Naive thymus-derived CD4-positive, alpha-beta T cell (primary cell): ENCODE results near the gene CDH13. TPM values are rescaled to one million over a fixed set of nuclear protein-coding genes. Genes with fewer than 3 reads are reported as not detected.

Source experiments
- ATAC-seq: fragments of 150-1000 bp; cut with Tn5 transposase; 2 replicates; pipeline ENCODE4 v1.10.0; 2021; ENCODE audit warnings: mild to moderate bottlenecking, moderate library complexity
- CTCF ChIA-PET: fragments of 350-600 bp; sonication (Branson Sonifier 250); formaldehyde crosslinking; loops from one replicate; lab custom pipeline; 2021; ENCODE audit warnings: antibody characterized with exemption; lab: Charles Lee
- POLR2A ChIA-PET: fragments of 350-600 bp; sonication (Branson Sonifier 250); formaldehyde crosslinking; loops from one replicate; lab custom pipeline; 2021; ENCODE audit warnings: antibody characterized with exemption, inconsistent platforms; lab: Charles Lee
- DNase-seq, 9 donors: peaks; one replicate each; pipeline versions ENCODE4 v3.0.0 to v3.0.0-alpha.2; 2020 to 2022; ENCODE audit warnings: mixed read lengths in 1 of 9
- H3K27ac ChIP-seq: one replicate; pipeline ENCODE4 v1.7.0; 2013; ENCODE audit warnings: mild to moderate bottlenecking, low read depth, low read length, moderate library complexity
- H3K27me3 ChIP-seq, 2 donors: one replicate each; pipeline ENCODE4 v1.7.0; 2013; ENCODE audit warnings: low read length in 2 of 2, mild to moderate bottlenecking in 2 of 2, moderate library complexity in 2 of 2; ENCODE audit not compliant: control insufficient read depth in 2 of 2, insufficient read depth in 2 of 2
- H3K36me3 ChIP-seq, 3 experiments: 1 replicate in 2 of 3; 2 replicates in 1 of 3; pipeline ENCODE4 v1.7.0; 2013; ENCODE audit warnings: low read length in 3 of 3, mild to moderate bottlenecking in 3 of 3, moderate library complexity in 1 of 3; ENCODE audit not compliant: insufficient read depth in 3 of 3, control insufficient read depth in 2 of 3
- H3K4me1 ChIP-seq, 2 donors: one replicate each; pipeline ENCODE4 v1.7.0; 2013; ENCODE audit warnings: low read length in 2 of 2, mild to moderate bottlenecking in 2 of 2, moderate library complexity in 1 of 2; ENCODE audit not compliant: control insufficient read depth in 2 of 2, insufficient read depth in 2 of 2
- H3K4me3 ChIP-seq: 2 replicates; pipeline ENCODE4 v1.7.0; 2013; ENCODE audit warnings: mild to moderate bottlenecking, low read length
- H3K9me3 ChIP-seq, 3 experiments: 1 replicate in 2 of 3; 2 replicates in 1 of 3; pipeline ENCODE4 v1.7.0; 2013; ENCODE audit warnings: low read length in 3 of 3; ENCODE audit not compliant: control insufficient read depth in 2 of 3
- H3K27ac Mint-ChIP-seq, 9 donors: one replicate each; pipeline ENCODE4 v1.8.0; 2020 to 2022; ENCODE audit warnings: mixed read lengths in 9 of 9, mild to moderate bottlenecking in 8 of 9, moderate library complexity in 5 of 9, inconsistent platforms in 2 of 9
- H3K27me3 Mint-ChIP-seq, 5 donors: one replicate each; pipeline ENCODE4 v1.8.0; 2021 to 2022; ENCODE audit warnings: mixed read lengths in 5 of 5, mild to moderate bottlenecking in 1 of 5
- H3K36me3 Mint-ChIP-seq, 5 donors: one replicate each; pipeline ENCODE4 v1.8.0; 2020 to 2022; ENCODE audit warnings: mixed read lengths in 5 of 5, mild to moderate bottlenecking in 3 of 5, inconsistent platforms in 1 of 5
- H3K4me1 Mint-ChIP-seq, 7 donors: one replicate each; pipeline ENCODE4 v1.8.0; 2020 to 2022; ENCODE audit warnings: mixed read lengths in 7 of 7, mild to moderate bottlenecking in 3 of 7, inconsistent platforms in 1 of 7
- H3K4me3 Mint-ChIP-seq, 10 donors: one replicate each; pipeline ENCODE4 v1.8.0; 2020 to 2022; ENCODE audit warnings: mild to moderate bottlenecking in 10 of 10, mixed read lengths in 10 of 10, moderate library complexity in 6 of 10, inconsistent platforms in 2 of 10
- H3K9me3 Mint-ChIP-seq, 11 donors: one replicate each; pipeline ENCODE4 v1.8.0; 2020 to 2022; ENCODE audit warnings: mixed read lengths in 11 of 11, mild to moderate bottlenecking in 4 of 11, inconsistent platforms in 1 of 11, moderate library complexity in 1 of 11
- intact Hi-C, 2 donors: fragments of 100-400 bp; cut with micrococcal nuclease; formaldehyde crosslinking; loops; one replicate each; pipeline ENCODE4 v1.15.1; 2023
- polyA plus RNA-seq, 2 donors: library from polyadenylated mRNA; unstranded; fragments of 300-500 nt; fragmentation: Illumina TruSeq; gene quantifications; one replicate each; pipeline ENCODE4 v1.2.3, GENCODE V29; 2021
- total RNA-seq, 6 experiments: library from RNA in 5 of 6; stranded (reverse) in 5 of 6; gene quantifications; 1 replicate in 5 of 6; 2 replicates in 1 of 6; pipeline ENCODE4 v1.2.3 and lab custom pipeline; 2021 to 2026

Gene CDH13
- total and polyA plus RNA-seq, 7 experiments from 2014 or later = not detected

DNA sequence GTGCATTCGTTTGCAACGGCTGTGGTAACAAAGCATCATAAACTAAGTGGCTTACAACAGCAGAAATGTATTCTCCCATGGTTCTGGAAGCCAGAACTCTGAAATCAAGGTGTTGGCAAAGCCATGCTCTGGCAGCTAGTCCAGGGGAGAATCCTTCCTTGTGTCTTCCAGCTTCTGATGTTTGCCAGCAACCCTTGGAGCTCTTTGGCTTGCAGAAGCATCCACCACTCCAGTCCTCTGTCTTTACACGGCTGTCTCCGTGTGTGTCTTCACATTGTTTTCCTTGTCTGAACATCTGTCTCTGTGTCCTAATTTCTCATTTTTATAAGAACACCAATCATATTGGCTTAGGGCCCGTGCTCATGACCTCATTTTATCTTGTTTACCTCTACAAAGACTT, 915.7 kb downstream of the CDH13 start:
- intact Hi-C loops = no loop called here
- H3K27me3 ChIP-seq = no peaks in the 10 kb centered on the region
- H3K36me3 ChIP-seq = no peaks in the 10 kb centered on the region
- DNase-seq (no peak), ATAC-seq (no peak)
- H3K4me1 ChIP-seq = no peaks in the 10 kb centered on the region
- Mint-ChIP-seq H3K9me3 (peaks cover 0 to 18% (median 4%) of the 10 kb centered on the region in 11 donors), H3K27ac (no peak overlapping the region), H3K4me1 (no peaks in the 10 kb centered on the region), H3K36me3 (no peaks in the 10 kb centered on the region), H3K4me3 (no peak overlapping the region), H3K27me3 (peaks cover 0 to 6% (median under 1%) of the 10 kb centered on the region in 5 donors)
- H3K4me3 ChIP-seq = no peak overlapping the region
- CTCF ChIA-PET = no interaction called here
- peaks cover 0 to 3% (median 0%) of the 10 kb centered on the region in 3 experiments for H3K9me3 ChIP-seq
- H3K27ac ChIP-seq = no peak overlapping the region
- POLR2A ChIA-PET = no interaction called here

GRCh38 chr16:83549316-83550182, 922.8 kb downstream of the CDH13 start:
- H3K4me1 Mint-ChIP-seq = no peaks in the 10 kb centered on the region
- H3K9me3 Mint-ChIP-seq = peaks cover 0 to 15% (median 10%) of the 10 kb centered on the region in 11 donors
- H3K27ac Mint-ChIP-seq = no peak overlapping the region
- ChIA-PET CTCF (no interaction called here), POLR2A (no interaction called here)
- intact Hi-C loops = no loop called here
- no peaks in the 10 kb centered on the region for H3K36me3 ChIP-seq
- no peak overlapping the region for H3K4me3 Mint-ChIP-seq
- H3K4me3 ChIP-seq = no peak overlapping the region
- peaks cover 0 to 9% (median 0%) of the 10 kb centered on the region in 3 experiments for H3K9me3 ChIP-seq
- no peak overlapping the region for H3K27ac ChIP-seq
- H3K27me3 ChIP-seq = no peaks in the 10 kb centered on the region
- DNase-seq (no peak), ATAC-seq (no peak)
- H3K27me3 Mint-ChIP-seq = peaks cover 0 to 5% (median 0%) of the 10 kb centered on the region in 5 donors
- peaks cover 0 to 3% (median 0%) of the 10 kb centered on the region in 5 donors for H3K36me3 Mint-ChIP-seq
- no peaks in the 10 kb centered on the region for H3K4me1 ChIP-seq

GRCh38 chr16:83550183-83550569, 923.4 kb downstream of the CDH13 start:
- H3K27me3 ChIP-seq = no peaks in the 10 kb centered on the region
- ChIA-PET POLR2A (no interaction called here), CTCF (no interaction called here)
- peaks cover 0 to 5% (median 0%) of the 10 kb centered on the region in 5 donors for H3K27me3 Mint-ChIP-seq
- no peak overlapping the region for H3K27ac Mint-ChIP-seq
- H3K36me3 ChIP-seq = no peaks in the 10 kb centered on the region
- peaks cover 0 to 15% (median 10%) of the 10 kb centered on the region in 11 donors for H3K9me3 Mint-ChIP-seq
- H3K36me3 Mint-ChIP-seq = peaks cover 0 to 3% (median 0%) of the 10 kb centered on the region in 5 donors
- peaks cover 0 to 9% (median 0%) of the 10 kb centered on the region in 3 experiments for H3K9me3 ChIP-seq
- intact Hi-C loops = no loop called here
- ATAC-seq = no peak
- H3K4me1 Mint-ChIP-seq = no peaks in the 10 kb centered on the region
- H3K4me1 ChIP-seq = no peaks in the 10 kb centered on the region
- H3K27ac ChIP-seq = no peak overlapping the region
- H3K4me3 Mint-ChIP-seq = no peak overlapping the region
- no peak overlapping the region for H3K4me3 ChIP-seq
- no peak for DNase-seq

DNA sequence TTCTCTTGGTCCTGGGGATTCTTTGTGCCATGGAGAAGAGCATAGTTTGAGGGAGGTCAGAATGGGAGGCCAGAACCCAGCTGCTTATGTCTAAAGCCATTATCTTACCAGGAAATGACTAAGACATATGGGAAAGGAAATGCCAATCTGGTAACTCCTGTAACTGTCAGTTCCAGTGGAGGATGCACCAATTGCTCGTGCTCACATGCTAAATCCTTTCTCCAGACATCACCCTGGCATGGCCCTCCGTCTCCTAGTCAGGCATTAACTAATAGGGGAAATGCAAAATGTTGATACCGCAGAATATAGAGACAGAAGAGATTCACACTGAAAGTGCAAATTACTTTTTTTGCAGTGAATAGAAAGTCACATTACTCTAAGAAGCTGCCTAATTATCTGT, 925.5 kb downstream of the CDH13 start:
- POLR2A ChIA-PET = no interaction called here
- H3K36me3 ChIP-seq = no peaks in the 10 kb centered on the region
- no peak overlapping the region for H3K27ac ChIP-seq
- intact Hi-C loops = no loop called here
- no peaks in the 10 kb centered on the region for H3K27me3 ChIP-seq
- Mint-ChIP-seq H3K36me3 (peaks cover 0 to 3% (median 0%) of the 10 kb centered on the region in 5 donors), H3K27ac (no peak overlapping the region), H3K4me3 (no peak overlapping the region), H3K27me3 (peaks cover 0 to 5% (median 0%) of the 10 kb centered on the region in 5 donors), H3K4me1 (no peaks in the 10 kb centered on the region), H3K9me3 (peaks cover 0 to 10% (median 5%) of the 10 kb centered on the region in 11 donors)
- ATAC-seq (no peak), DNase-seq (no peak)
- H3K4me3 ChIP-seq = no peak overlapping the region
- CTCF ChIA-PET = no interaction called here
- H3K4me1 ChIP-seq = no peaks in the 10 kb centered on the region
- peaks cover 0 to 9% (median 0%) of the 10 kb centered on the region in 3 experiments for H3K9me3 ChIP-seq

DNA sequence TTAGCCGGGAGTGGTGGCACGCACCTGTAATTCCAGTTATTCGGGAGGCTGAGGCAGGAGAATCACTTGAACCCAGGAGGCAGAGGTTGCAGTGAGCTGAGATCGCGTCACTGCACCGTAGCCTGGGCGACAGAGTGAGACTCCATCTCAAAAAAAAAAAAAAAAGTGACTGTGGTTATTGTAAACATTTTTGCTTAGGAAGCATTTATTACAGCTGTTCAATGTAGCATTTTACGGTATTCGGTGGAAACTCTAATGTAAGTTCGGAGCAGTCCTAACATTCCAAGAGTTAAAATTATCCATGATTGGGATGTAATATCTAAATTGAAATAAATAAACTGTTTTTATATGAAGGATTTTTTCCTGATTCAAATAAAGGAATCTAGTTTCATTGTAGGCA, 926.2 kb downstream of the CDH13 start:
- Mint-ChIP-seq H3K9me3 (peaks cover 0 to 6% (median 3%) of the 10 kb centered on the region in 11 donors), H3K27me3 (no peaks in the 10 kb centered on the region), H3K27ac (no peak overlapping the region), H3K4me1 (no peaks in the 10 kb centered on the region), H3K36me3 (peaks cover 0 to 3% (median 0%) of the 10 kb centered on the region in 5 donors), H3K4me3 (no peak overlapping the region)
- no peak for DNase-seq
- H3K27ac ChIP-seq = no peak overlapping the region
- H3K4me3 ChIP-seq = no peak overlapping the region
- ChIA-PET CTCF (no interaction called here), POLR2A (no interaction called here)
- H3K27me3 ChIP-seq = no peaks in the 10 kb centered on the region
- no peak for ATAC-seq
- intact Hi-C loops = no loop called here
- H3K4me1 ChIP-seq = no peaks in the 10 kb centered on the region
- H3K36me3 ChIP-seq = no peaks in the 10 kb centered on the region
- H3K9me3 ChIP-seq = peaks cover 0 to 2% (median 0%) of the 10 kb centered on the region in 3 experiments

DNA sequence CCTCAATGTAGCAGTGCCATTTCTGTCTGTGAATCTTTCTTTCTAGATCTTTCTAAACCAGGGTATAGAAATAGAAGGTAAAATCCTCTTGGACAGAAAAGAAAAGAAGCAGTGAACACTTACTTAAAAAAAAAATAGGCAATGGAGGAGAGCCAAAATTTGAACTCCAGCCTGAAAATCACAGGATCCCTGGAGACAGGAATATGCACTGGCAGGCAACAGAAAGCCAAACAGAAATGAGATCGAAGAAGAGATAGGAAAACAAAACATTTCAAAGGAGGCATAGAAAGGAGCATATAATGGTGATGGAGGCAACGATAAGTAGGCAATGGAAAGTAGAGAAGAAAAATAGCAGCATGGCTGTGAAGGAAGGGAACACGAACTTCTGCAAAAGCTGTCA, 927.3 kb downstream of the CDH13 start:
- Histone ChIP-seq H3K27ac (no peak overlapping the region), H3K4me3 (no peak overlapping the region), H3K4me1 (no peaks in the 10 kb centered on the region), H3K27me3 (no peaks in the 10 kb centered on the region), H3K36me3 (no peaks in the 10 kb centered on the region), H3K9me3 (no peaks in the 10 kb centered on the region)
- DNase-seq (no peak), ATAC-seq (no peak)
- Mint-ChIP-seq H3K4me3 (no peak overlapping the region), H3K27me3 (no peaks in the 10 kb centered on the region), H3K9me3 (peaks cover 0 to 9% (median 3%) of the 10 kb centered on the region in 11 donors), H3K4me1 (no peaks in the 10 kb centered on the region), H3K27ac (no peak overlapping the region), H3K36me3 (peaks cover 0 to 3% (median 0%) of the 10 kb centered on the region in 5 donors)
- CTCF ChIA-PET = no interaction called here
- POLR2A ChIA-PET = no interaction called here
- intact Hi-C loops = no loop called here

GRCh38 chr16:83554540-83554939, 927.8 kb downstream of the CDH13 start:
- Mint-ChIP-seq H3K27me3 (no peaks in the 10 kb centered on the region), H3K4me1 (no peaks in the 10 kb centered on the region)
- POLR2A ChIA-PET = no interaction called here

More at GRCh38 chr16:83554540-83554939, 927.8 kb downstream of the CDH13 start:
- no peaks in the 10 kb centered on the region for H3K36me3 ChIP-seq
- H3K9me3 ChIP-seq = no peaks in the 10 kb centered on the region
- no peak overlapping the region for H3K27ac ChIP-seq
- DNase-seq (no peak), ATAC-seq (no peak)
- no peak overlapping the region for H3K4me3 Mint-ChIP-seq
- H3K4me1 ChIP-seq = no peaks in the 10 kb centered on the region
- no peak overlapping the region for H3K4me3 ChIP-seq
- intact Hi-C loops = no loop called here
- CTCF ChIA-PET = no interaction called here
- H3K27ac Mint-ChIP-seq = no peak overlapping the region
- H3K9me3 Mint-ChIP-seq = peaks cover 0 to 9% (median 5%) of the 10 kb centered on the region in 11 donors
- peaks cover 0 to 3% (median 0%) of the 10 kb centered on the region in 5 donors for H3K36me3 Mint-ChIP-seq
- H3K27me3 ChIP-seq = no peaks in the 10 kb centered on the region
